Choroid plexus epithelial cell (primary cell): ENCODE data around the gene PKIB.

Source experiments
- DNase-seq: peaks from one replicate; pipeline ENCODE4 v3.0.0-alpha.2; 2010; ENCODE audit warnings: low read depth
- H3K4me3 ChIP-seq: 2 replicates; pipeline ENCODE4 v1.5.1; 2011; ENCODE audit warnings: low read depth, mild to moderate bottlenecking, control low read depth, low read length, moderate library complexity
- TF ChIP-seq, protein P1 (sequence below): conservative IDR thresholded peaks from 2 replicates; pipeline ENCODE4 v1.5.1; 2011; ENCODE audit warnings: low read depth, mild to moderate bottlenecking, control low read depth, inconsistent platforms, low read length, moderate library complexity

The PKIB gene

DNA sequence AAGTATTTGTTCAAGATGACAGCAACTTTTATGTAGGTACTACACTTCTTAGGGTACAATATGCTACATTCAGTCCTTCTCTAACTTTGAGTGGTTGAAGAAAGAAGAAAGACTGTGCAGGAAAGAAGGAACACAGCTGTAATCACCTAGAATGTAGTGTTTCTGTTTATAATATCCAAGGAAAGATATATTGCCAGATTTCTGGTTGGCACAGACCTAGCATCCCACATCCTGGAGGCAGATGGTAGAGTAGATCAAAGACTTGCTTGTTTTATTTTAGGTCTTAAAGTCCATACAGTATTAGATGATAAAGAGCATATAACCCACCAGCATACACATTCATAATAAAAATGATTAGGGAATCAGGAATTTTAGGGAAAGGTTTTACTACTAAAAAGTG, 156.1 kb downstream of the PKIB start:
- no peak overlapping the region for H3K4me3 ChIP-seq
- no peak for DNase-seq
- TF ChIP-seq, protein P1, sequence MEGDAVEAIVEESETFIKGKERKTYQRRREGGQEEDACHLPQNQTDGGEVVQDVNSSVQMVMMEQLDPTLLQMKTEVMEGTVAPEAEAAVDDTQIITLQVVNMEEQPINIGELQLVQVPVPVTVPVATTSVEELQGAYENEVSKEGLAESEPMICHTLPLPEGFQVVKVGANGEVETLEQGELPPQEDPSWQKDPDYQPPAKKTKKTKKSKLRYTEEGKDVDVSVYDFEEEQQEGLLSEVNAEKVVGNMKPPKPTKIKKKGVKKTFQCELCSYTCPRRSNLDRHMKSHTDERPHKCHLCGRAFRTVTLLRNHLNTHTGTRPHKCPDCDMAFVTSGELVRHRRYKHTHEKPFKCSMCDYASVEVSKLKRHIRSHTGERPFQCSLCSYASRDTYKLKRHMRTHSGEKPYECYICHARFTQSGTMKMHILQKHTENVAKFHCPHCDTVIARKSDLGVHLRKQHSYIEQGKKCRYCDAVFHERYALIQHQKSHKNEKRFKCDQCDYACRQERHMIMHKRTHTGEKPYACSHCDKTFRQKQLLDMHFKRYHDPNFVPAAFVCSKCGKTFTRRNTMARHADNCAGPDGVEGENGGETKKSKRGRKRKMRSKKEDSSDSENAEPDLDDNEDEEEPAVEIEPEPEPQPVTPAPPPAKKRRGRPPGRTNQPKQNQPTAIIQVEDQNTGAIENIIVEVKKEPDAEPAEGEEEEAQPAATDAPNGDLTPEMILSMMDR, result no peak

DNA sequence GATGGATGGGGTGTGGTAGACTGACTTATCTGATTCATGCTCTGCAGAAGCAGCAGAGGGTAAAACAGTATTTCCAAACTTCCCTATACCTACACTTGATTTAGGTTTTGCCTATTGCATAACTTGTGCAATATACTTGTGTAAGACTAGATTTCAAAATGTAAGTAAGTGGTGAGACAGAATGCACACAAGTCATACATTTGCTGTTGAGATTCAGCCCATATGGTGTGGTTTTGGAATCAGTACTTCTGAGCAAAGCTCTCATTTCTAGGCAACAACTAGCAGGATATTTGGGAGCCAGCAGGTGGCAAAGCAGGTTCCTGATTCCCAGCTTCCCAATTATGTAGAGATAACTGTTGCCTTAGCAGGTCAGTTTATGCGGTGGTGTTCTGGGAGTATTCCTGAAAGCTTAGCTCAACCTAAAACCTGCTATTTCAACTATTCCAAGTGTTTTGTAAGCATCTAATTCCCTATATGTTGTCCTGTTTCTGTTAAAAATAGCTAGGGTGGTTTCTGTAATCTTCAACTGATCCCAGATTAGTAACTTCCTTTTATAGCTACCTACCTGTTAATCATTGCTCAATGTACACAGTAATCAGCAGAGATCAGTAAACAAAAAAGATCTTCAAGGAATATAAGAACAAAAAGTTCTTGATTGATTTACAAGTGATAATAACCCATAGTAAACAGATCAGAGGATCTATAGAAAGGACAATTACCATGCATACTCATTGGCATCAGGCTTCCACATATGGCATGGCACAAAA, 160.8 kb downstream of the PKIB start:
- DNase-seq, result no peak
- H3K4me3 ChIP-seq, result no peak overlapping the region
- TF ChIP-seq, protein P1, result no peak

DNA sequence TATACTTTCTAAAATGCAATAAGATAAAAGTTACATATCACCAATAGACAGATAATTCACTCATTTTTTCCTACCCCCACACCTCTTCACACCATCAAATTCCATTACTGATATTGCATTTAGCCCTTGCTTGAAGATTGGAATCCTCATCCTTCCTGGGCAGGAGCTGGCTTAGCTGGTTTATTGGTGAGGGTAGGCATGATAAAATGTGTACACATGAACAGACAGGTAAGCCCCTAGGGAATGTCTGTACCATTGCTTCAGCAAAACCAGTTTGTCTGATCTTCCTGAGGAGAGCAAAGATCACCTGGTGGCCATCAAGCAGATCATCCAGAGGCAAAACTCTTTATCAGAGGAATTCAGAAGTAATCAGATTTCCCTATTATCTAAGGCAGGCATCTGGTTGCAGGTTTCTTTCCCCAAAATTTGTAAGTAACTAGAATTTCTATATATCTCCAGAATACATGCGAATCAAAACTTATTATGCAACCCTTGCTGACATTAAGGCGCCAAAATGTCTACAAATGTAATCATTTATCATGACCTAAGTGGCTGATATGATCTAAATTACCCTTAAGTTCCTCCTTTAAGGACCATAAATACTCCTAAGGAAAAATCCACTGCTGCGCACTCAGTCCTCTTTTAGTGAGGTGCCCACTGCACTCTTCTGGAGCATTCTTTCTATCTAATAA, 162.7 kb downstream of the PKIB start:
- TF ChIP-seq, protein P1, result no peak
- H3K4me3 ChIP-seq, result no peak overlapping the region
- no peak for DNase-seq
